Activated B cell treated with CpG ODN at 0.5 μM for 24 hours (primary cell): ENCODE measurements around the gene TMPRSS6. TPM values are rescaled to one million over a fixed set of nuclear protein-coding genes. Genes with fewer than 3 reads are reported as not detected.

Source experiments
- ATAC-seq: fragments of 200-7000 bp; cut with Tn5 transposase; one replicate; pipeline ENCODE4 v1.10.0; 2021; ENCODE audit warnings: low read depth, mild to moderate bottlenecking, moderate library complexity
- CTCF ChIA-PET: fragments of 350-600 bp; sonication (Branson Sonifier 250); formaldehyde crosslinking; loops from one replicate; lab custom pipeline; 2021; ENCODE audit warnings: antibody characterized with exemption; lab: Charles Lee
- POLR2A ChIA-PET: fragments of 350-600 bp; sonication (Branson Sonifier 250); formaldehyde crosslinking; loops from one replicate; lab custom pipeline; 2021; ENCODE audit warnings: antibody characterized with exemption; lab: Charles Lee
- DNase-seq: peaks from one replicate; pipeline ENCODE4 v3.0.0; 2022
- H3K27ac Mint-ChIP-seq: one replicate; pipeline ENCODE4 v1.8.0; 2020; ENCODE audit warnings: mixed read lengths
- H3K27me3 Mint-ChIP-seq: one replicate; pipeline ENCODE4 v1.8.0; 2021; ENCODE audit warnings: mixed read lengths
- H3K36me3 Mint-ChIP-seq: one replicate; pipeline ENCODE4 v1.8.0; 2021; ENCODE audit warnings: low read depth, mixed read lengths
- H3K4me1 Mint-ChIP-seq: one replicate; pipeline ENCODE4 v1.8.0; 2021; ENCODE audit warnings: mixed read lengths
- H3K4me3 Mint-ChIP-seq: one replicate; pipeline ENCODE4 v1.8.0; 2020; ENCODE audit warnings: mild to moderate bottlenecking, mixed read lengths
- H3K9me3 Mint-ChIP-seq: one replicate; pipeline ENCODE4 v1.8.0; 2020; ENCODE audit warnings: mixed read lengths
- CTCF ChIP-seq: fragments of 200-600 bp; IDR thresholded peaks from one replicate; pipeline ENCODE4 v1.8.0; 2022; ENCODE audit warnings: antibody characterized with exemption, mild to moderate bottlenecking
- intact Hi-C: fragments of 100-400 bp; cut with micrococcal nuclease; formaldehyde crosslinking; loops from one replicate; pipeline ENCODE4 v1.15.1; 2024
- total RNA-seq: library from RNA; stranded (reverse); gene quantifications from 2 replicates; pipeline ENCODE4 v1.2.3, GENCODE V29; 2022

The TMPRSS6 gene
- total RNA-seq, 1 donor from 2014 or later = 5.4 TPM

DNA sequence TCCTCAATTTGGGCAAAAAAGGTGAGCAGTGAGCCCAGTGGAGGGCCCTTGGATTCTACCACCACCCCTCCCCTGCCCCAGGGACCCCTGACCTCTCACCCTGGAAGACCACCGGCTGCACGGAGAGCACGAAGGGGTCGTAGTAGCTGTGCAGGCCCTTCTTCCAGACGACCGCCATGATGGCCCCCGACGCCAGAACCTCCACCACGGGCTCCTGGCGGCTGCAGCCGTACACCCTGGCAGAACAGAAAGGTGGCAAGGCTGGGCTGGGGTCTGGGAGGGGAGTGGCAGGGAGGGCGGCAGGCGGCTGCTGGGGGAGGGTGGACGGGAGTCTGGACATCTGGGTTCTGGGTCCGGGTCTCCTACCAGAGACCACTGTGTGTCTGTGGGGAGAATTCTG is 23.3 kb downstream of the TMPRSS6 start:
- H3K36me3 Mint-ChIP-seq = no peaks in the 10 kb centered on the region
- no peak for DNase-seq
- CTCF ChIA-PET = no interaction called here
- peaks cover 3% of the 10 kb centered on the region for H3K27me3 Mint-ChIP-seq
- POLR2A ChIA-PET = interaction anchor here (4.4 kb wide), 1 partner anchor 36 kb away, joined by 16 read pairs; no protein-coding TSS in a partner anchor
- intact Hi-C loops = no loop called here
- no peak overlapping the region for H3K27ac Mint-ChIP-seq
- ATAC-seq = no peak
- no peak overlapping the region for H3K4me3 Mint-ChIP-seq
- H3K9me3 Mint-ChIP-seq = no peaks in the 10 kb centered on the region
- peaks cover 13% of the 10 kb centered on the region for H3K4me1 Mint-ChIP-seq
- TF ChIP-seq CTCF = no peak

GRCh38 chr22:37084385-37084784 is 25.1 kb downstream of the TMPRSS6 start:
- Mint-ChIP-seq H3K36me3 (no peaks in the 10 kb centered on the region), H3K27ac (no peak overlapping the region), H3K4me1 (peaks cover 23% of the 10 kb centered on the region), H3K9me3 (no peaks in the 10 kb centered on the region), H3K27me3 (peaks cover 3% of the 10 kb centered on the region), H3K4me3 (no peak overlapping the region)
- DNase-seq = no peak
- no peak for TF ChIP-seq CTCF
- ATAC-seq = no peak
- ChIA-PET CTCF (no interaction called here), POLR2A (no interaction called here)
- intact Hi-C loops = no loop called here

GRCh38 chr22:37083914-37084313 is 25.6 kb downstream of the TMPRSS6 start:
- ChIA-PET POLR2A (no interaction called here), CTCF (no interaction called here)
- TF ChIP-seq CTCF = no peak
- ATAC-seq (no peak), DNase-seq (no peak)
- H3K9me3 Mint-ChIP-seq = no peaks in the 10 kb centered on the region
- intact Hi-C loops = no loop called here
- peaks cover 26% of the 10 kb centered on the region for H3K4me1 Mint-ChIP-seq
- no peak overlapping the region for H3K4me3 Mint-ChIP-seq
- H3K36me3 Mint-ChIP-seq = no peaks in the 10 kb centered on the region
- no peak overlapping the region for H3K27ac Mint-ChIP-seq
- peaks cover 3% of the 10 kb centered on the region for H3K27me3 Mint-ChIP-seq

DNA sequence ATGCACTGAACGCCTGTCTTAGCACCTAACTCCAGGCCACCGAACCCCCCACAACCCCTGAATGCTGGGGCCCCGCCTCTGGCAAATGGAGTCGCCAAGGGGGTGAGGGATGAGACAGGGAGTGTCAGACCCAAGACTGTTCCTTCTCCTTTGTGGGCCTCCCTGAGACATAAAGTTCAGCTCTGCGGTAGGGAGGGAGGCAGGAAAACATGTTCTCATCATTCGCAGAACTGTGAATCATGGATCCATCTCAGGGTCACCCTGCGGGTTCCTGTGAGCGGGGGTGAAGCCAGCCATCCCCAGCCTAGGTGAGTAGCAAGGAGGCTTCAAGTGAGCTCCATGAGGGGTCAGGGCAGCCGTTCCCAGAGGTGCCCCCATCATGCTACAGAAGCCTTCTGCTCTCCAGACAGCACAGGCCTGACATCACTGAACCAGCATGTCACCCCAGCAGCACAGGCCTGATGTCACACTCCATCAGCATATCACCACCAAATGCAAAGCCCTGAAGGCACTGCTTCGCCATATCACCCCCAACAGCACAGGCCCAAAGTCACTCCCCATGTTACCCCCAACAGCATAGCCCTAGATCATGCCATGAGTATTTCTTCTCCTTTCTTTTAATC is 27.2 kb downstream of the TMPRSS6 start:
- no peak for DNase-seq
- no peak for ATAC-seq
- CTCF ChIA-PET = no interaction called here
- H3K9me3 Mint-ChIP-seq = no peaks in the 10 kb centered on the region
- TF ChIP-seq CTCF = no peak
- no peaks in the 10 kb centered on the region for H3K36me3 Mint-ChIP-seq
- peaks cover 25% of the 10 kb centered on the region for H3K4me1 Mint-ChIP-seq
- no peak overlapping the region for H3K27ac Mint-ChIP-seq
- intact Hi-C loops = no loop called here
- H3K4me3 Mint-ChIP-seq = no peak overlapping the region
- POLR2A ChIA-PET = no interaction called here
- no peaks in the 10 kb centered on the region for H3K27me3 Mint-ChIP-seq

DNA sequence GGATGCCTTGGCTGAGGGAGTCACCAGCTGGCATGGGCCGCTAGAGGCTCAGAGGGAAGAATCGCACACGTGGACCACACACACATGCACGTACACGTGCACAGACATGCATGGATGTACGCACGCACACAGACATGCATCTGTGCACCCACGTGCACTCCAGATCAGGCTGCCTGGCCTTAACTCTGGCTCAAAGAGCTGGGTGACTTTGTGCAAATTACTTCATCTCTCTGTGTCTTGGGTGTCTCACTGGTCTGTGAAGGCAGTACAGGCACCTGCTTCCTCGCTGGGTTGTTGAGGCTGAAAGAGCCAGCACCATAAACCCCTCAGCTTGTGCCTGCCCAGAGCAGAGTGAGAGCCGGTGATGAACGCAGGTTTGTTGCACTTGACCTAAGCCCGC is 28.7 kb downstream of the TMPRSS6 start:
- ChIA-PET POLR2A (no interaction called here), CTCF (no interaction called here)
- TF ChIP-seq CTCF = no peak
- Mint-ChIP-seq H3K9me3 (no peaks in the 10 kb centered on the region), H3K36me3 (no peaks in the 10 kb centered on the region), H3K4me1 (peaks cover 25% of the 10 kb centered on the region), H3K4me3 (no peak overlapping the region), H3K27me3 (no peaks in the 10 kb centered on the region), H3K27ac (no peak overlapping the region)
- ATAC-seq (no peak), DNase-seq (no peak)
- intact Hi-C loops = no loop called here
